ENCODE data around the gene RASD1. TPM values are rescaled to one million over a fixed set of nuclear protein-coding genes. Genes with fewer than 3 reads are reported as not detected.

Gene RASD1
- polyA plus RNA-seq, 1 of the 3 experiments (the other 2 are of a cell fraction), result 0.43 TPM

DNA sequence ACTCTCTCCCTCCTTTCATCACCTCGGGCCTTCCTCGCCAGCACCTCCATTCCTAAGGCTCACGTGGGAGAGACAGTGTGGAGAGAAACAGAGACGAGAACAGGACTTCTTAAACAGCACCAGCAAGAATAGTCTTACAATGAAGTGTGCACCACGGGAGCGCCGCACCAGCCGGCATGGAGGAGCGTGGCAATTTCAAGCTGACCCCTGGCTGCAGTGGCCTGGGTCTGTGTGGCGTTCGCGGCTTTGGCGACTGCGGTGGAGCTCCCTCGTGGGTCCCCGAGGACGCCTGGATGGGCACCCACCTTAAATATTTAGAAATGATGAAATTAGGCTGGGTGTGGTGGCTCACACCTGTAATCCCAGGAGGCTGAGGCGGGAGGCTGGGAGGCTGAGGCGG is 39.9 kb downstream of the RASD1 start:
- CTCF ChIA-PET, result interaction anchor here (0.6 to 1.2 kb wide), 4 partner anchors 9 to 65 kb away, joined by 3 to 4 read pairs (median 4); no protein-coding TSS in a partner anchor
- POLR2A ChIA-PET, result no interaction called here

GRCh38 chr17:17455173-17455572 is 41.0 kb downstream of the RASD1 start:
- Histone ChIP-seq H3K9me3 (no peaks in the 10 kb centered on the region), H4K20me1 (ENCODE audit: insufficient read depth) (no peaks in the 10 kb centered on the region), H3K4me3 (ENCODE audit: low read depth in 2 of 2, low read length in 1 of 2) (no peak overlapping the region), H3F3A (replicated peaks; ENCODE audit: insufficient read depth) (no peaks in the 10 kb centered on the region), H3K27me3 (ENCODE audit: insufficient read depth) (no peaks in the 10 kb centered on the region), H3K79me2 (ENCODE audit: insufficient read depth) (no peaks in the 10 kb centered on the region), H3K36me3 (replicated peaks in 1 of 2; ENCODE audit: control insufficient read depth in 1 of 2, insufficient read depth in 2 of 2, low read length in 1 of 2) (no peaks in the 10 kb centered on the region), H3K4me2 (no peak overlapping the region), H3K27ac (ENCODE audit: low read depth in 2 of 2, low read length in 1 of 2) (no peak overlapping the region), H2AFZ (ENCODE audit: low read depth) (no peak overlapping the region), H3K9ac (no peak overlapping the region), H3K4me1 (ENCODE audit: control insufficient read depth in 1 of 2, insufficient read depth in 2 of 2, low read depth in 1 of 2, low read length in 1 of 2) (no peaks in the 10 kb centered on the region), H3K9me2 (no peaks in the 10 kb centered on the region)
- WGBS (ENCODE audit: low lambda C conversion rate), result 100% methylated on average over 1 of the region's 4 CpGs
- ChIA-PET POLR2A (no interaction called here), CTCF (interaction anchor here (0.8 to 1.2 kb wide), 2 partner anchors 64 to 1925 kb away, joined by 4 read pairs; no protein-coding TSS in a partner anchor)
- no peak for DNase-seq
- TF ChIP-seq TCF12 (IDR thresholded peaks at IDR 0.05) (no peak), IRF3 (IDR thresholded peaks at IDR 0.05; ENCODE audit: low read depth, low read length) (no peak), CHD2 (IDR thresholded peaks at IDR 0.05; ENCODE audit: low read length, partially characterized antibody) (no peak), NRF1 (IDR thresholded peaks at IDR 0.05; ENCODE audit: low read depth, low read length) (no peak), JUND (IDR thresholded peaks at IDR 0.05) (no peak), NFIC (IDR thresholded peaks at IDR 0.05; ENCODE audit: borderline replicate concordance) (no peak), EP300 (IDR thresholded peaks at IDR 0.05; ENCODE audit: borderline replicate concordance in 1 of 2, low read depth in 1 of 2, low read length in 1 of 2) (no peak), FOXJ3 (CRISPR knock-in tag; IDR thresholded peaks at IDR 0.05) (no peak), FOSL2 (IDR thresholded peaks at IDR 0.05; ENCODE audit: borderline replicate concordance, low read depth) (no peak), TEAD4 (IDR thresholded peaks at IDR 0.05; ENCODE audit: borderline replicate concordance, insufficient read depth) (no peak), POLR2AphosphoS5 (IDR thresholded peaks at IDR 0.05; ENCODE audit: low read depth, low read length) (no peak), ELF1 (IDR thresholded peaks at IDR 0.05) (no peak)
- TF ChIP-seq, protein P1, sequence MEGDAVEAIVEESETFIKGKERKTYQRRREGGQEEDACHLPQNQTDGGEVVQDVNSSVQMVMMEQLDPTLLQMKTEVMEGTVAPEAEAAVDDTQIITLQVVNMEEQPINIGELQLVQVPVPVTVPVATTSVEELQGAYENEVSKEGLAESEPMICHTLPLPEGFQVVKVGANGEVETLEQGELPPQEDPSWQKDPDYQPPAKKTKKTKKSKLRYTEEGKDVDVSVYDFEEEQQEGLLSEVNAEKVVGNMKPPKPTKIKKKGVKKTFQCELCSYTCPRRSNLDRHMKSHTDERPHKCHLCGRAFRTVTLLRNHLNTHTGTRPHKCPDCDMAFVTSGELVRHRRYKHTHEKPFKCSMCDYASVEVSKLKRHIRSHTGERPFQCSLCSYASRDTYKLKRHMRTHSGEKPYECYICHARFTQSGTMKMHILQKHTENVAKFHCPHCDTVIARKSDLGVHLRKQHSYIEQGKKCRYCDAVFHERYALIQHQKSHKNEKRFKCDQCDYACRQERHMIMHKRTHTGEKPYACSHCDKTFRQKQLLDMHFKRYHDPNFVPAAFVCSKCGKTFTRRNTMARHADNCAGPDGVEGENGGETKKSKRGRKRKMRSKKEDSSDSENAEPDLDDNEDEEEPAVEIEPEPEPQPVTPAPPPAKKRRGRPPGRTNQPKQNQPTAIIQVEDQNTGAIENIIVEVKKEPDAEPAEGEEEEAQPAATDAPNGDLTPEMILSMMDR (IDR thresholded peaks at IDR 0.05), result no peak
- TF ChIP-seq, protein P2, sequence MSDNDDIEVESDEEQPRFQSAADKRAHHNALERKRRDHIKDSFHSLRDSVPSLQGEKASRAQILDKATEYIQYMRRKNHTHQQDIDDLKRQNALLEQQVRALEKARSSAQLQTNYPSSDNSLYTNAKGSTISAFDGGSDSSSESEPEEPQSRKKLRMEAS (IDR thresholded peaks at IDR 0.05; ENCODE audit: low read depth), result no peak

More for the DNA sequence above, 39.9 kb downstream of the RASD1 start:
- TF ChIP-seq RCOR1 (IDR thresholded peaks at IDR 0.05; ENCODE audit: low read length) (no peak), TAF1 (IDR thresholded peaks at IDR 0.05; ENCODE audit: borderline replicate concordance, low read depth, low read length) (no peak), NFIC (IDR thresholded peaks at IDR 0.05; ENCODE audit: borderline replicate concordance) (no peak), USF1 (IDR thresholded peaks at IDR 0.05; ENCODE audit: borderline replicate concordance, low read depth) (no peak)
- TF ChIP-seq, protein P2 (IDR thresholded peaks at IDR 0.05; ENCODE audit: low read depth), result no peak
- TF ChIP-seq, protein P3, sequence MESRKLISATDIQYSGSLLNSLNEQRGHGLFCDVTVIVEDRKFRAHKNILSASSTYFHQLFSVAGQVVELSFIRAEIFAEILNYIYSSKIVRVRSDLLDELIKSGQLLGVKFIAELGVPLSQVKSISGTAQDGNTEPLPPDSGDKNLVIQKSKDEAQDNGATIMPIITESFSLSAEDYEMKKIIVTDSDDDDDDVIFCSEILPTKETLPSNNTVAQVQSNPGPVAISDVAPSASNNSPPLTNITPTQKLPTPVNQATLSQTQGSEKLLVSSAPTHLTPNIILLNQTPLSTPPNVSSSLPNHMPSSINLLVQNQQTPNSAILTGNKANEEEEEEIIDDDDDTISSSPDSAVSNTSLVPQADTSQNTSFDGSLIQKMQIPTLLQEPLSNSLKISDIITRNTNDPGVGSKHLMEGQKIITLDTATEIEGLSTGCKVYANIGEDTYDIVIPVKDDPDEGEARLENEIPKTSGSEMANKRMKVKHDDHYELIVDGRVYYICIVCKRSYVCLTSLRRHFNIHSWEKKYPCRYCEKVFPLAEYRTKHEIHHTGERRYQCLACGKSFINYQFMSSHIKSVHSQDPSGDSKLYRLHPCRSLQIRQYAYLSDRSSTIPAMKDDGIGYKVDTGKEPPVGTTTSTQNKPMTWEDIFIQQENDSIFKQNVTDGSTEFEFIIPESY (IDR thresholded peaks at IDR 0.05; ENCODE audit: borderline replicate concordance, low read depth), result no peak
- Histone ChIP-seq H3K36me3 (replicated peaks in 1 of 2; ENCODE audit: control insufficient read depth in 1 of 2, insufficient read depth in 2 of 2, low read length in 1 of 2) (no peaks in the 10 kb centered on the region), H3K4me2 (no peak overlapping the region), H3K9me2 (no peaks in the 10 kb centered on the region), H3K79me2 (ENCODE audit: insufficient read depth) (no peaks in the 10 kb centered on the region), H4K20me1 (ENCODE audit: insufficient read depth) (no peaks in the 10 kb centered on the region), H3K4me3 (ENCODE audit: low read depth in 2 of 2, low read length in 1 of 2) (no peak overlapping the region), H3K4me1 (ENCODE audit: control insufficient read depth in 1 of 2, insufficient read depth in 2 of 2, low read depth in 1 of 2, low read length in 1 of 2) (no peaks in the 10 kb centered on the region), H3F3A (replicated peaks; ENCODE audit: insufficient read depth) (no peaks in the 10 kb centered on the region), H3K9me3 (no peaks in the 10 kb centered on the region), H3K27me3 (ENCODE audit: insufficient read depth) (no peaks in the 10 kb centered on the region), H3K27ac (ENCODE audit: low read depth in 2 of 2, low read length in 1 of 2) (no peak overlapping the region), H3K9ac (no peak overlapping the region), H2AFZ (ENCODE audit: low read depth) (no peak overlapping the region)
- 68% methylated on average over 18 of the region's 19 CpGs for WGBS (ENCODE audit: low lambda C conversion rate)
- DNase-seq, result no peak

Measured in SK-N-SH (cell line).